Measurements from ENCODE around the gene GNB1L.

The GNB1L gene

GRCh38 chr22:19848298-19849224, 6.1 kb downstream of the GNB1L start:
- Mint-ChIP-seq H3K4me3 (no peak overlapping the region), H3K27ac (peak overlapping the region; percentile 43), H3K9me3 (no peaks in the 10 kb centered on the region), H3K4me1 (peaks cover 45% of the 10 kb centered on the region), H3K36me3 (peaks cover 8% of the 10 kb centered on the region)
- DNase-seq (ENCODE audit: low spot score in 2 of 2): peak in 1 of 2 donors; percentile 45
- ATAC-seq: no peak

- H3K9me3 Mint-ChIP-seq: no peaks in the 10 kb centered on the region
- H3K4me1 Mint-ChIP-seq: peaks cover 33% of the 10 kb centered on the region
- ATAC-seq: no peak
These were observed 7.4 kb downstream of the GNB1L start for GRCh38 chr22:19847345-19847632.

GRCh38 chr22:19846620-19847344, 7.9 kb downstream of the GNB1L start:
- DNase-seq (ENCODE audit: low spot score in 2 of 2) (peak in 1 of 2 donors; percentile 44), ATAC-seq (no peak)
- H3K36me3 Mint-ChIP-seq: peaks cover 1% of the 10 kb centered on the region
- no peaks in the 10 kb centered on the region for H3K9me3 Mint-ChIP-seq
- no peak overlapping the region for H3K27ac Mint-ChIP-seq
- H3K4me1 Mint-ChIP-seq: peaks cover 28% of the 10 kb centered on the region
- no peak overlapping the region for H3K4me3 Mint-ChIP-seq

More at GRCh38 chr22:19847345-19847632, 7.4 kb downstream of the GNB1L start:
- Mint-ChIP-seq H3K4me3 (no peak overlapping the region), H3K27ac (no peak overlapping the region), H3K36me3 (peaks cover 6% of the 10 kb centered on the region)
- DNase-seq (ENCODE audit: low spot score in 2 of 2): no peak

GRCh38 chr22:19845054-19845722, 9.5 kb downstream of the GNB1L start:
- peaks cover 21% of the 10 kb centered on the region for H3K4me1 Mint-ChIP-seq
- DNase-seq (ENCODE audit: low spot score in 2 of 2) (peak in 1 of 2 donors; percentile 44), ATAC-seq (peak; percentile 9)
- no peaks in the 10 kb centered on the region for H3K36me3 Mint-ChIP-seq
- no peak overlapping the region for H3K4me3 Mint-ChIP-seq
- H3K9me3 Mint-ChIP-seq: no peaks in the 10 kb centered on the region
- peak overlapping the region; percentile 81 for H3K27ac Mint-ChIP-seq

GRCh38 chr22:19844377-19845053, 10.2 kb downstream of the GNB1L start:
- no peaks in the 10 kb centered on the region for H3K36me3 Mint-ChIP-seq
- peak in 1 of 2 donors; percentile 49 for DNase-seq (ENCODE audit: low spot score in 2 of 2)
- H3K4me1 Mint-ChIP-seq: peaks cover 17% of the 10 kb centered on the region
- peak; percentile 34 for ATAC-seq
- no peaks in the 10 kb centered on the region for H3K9me3 Mint-ChIP-seq
- peak overlapping the region; percentile 81 for H3K27ac Mint-ChIP-seq
- no peak overlapping the region for H3K4me3 Mint-ChIP-seq

DNA sequence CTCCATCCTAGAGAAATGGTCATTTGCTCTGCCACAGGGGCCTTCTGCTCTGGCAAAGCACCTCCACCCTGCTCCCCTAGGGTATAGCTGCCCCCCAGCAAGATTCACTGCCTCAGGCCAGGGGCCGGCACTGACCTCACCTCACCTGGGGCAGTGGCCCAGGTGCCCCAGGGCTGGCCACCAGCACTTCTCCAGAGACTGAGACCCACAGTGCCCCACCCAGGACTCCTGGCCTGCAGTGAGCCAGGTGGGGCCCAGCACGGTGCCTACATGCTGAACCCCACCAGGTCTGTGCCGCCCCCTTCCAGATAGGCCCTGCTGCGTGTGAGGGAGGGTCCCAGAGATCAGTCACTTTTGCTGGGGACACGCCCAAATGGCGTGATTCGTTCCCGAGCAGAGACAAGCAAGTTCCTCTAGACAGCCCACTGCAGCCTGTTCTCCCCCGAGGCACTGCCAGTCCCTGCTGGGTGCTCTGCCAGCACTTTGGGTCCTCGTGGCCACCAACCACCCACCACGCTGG, 10.8 kb downstream of the GNB1L start:
- ATAC-seq (no peak), DNase-seq (ENCODE audit: low spot score in 2 of 2) (peak in 1 of 2 donors; percentile 47)
- peak overlapping the region; percentile 81 for H3K27ac Mint-ChIP-seq
- no peaks in the 10 kb centered on the region for H3K9me3 Mint-ChIP-seq
- H3K36me3 Mint-ChIP-seq: no peaks in the 10 kb centered on the region
- peaks cover 20% of the 10 kb centered on the region for H3K4me1 Mint-ChIP-seq
- no peak overlapping the region for H3K4me3 Mint-ChIP-seq

DNA sequence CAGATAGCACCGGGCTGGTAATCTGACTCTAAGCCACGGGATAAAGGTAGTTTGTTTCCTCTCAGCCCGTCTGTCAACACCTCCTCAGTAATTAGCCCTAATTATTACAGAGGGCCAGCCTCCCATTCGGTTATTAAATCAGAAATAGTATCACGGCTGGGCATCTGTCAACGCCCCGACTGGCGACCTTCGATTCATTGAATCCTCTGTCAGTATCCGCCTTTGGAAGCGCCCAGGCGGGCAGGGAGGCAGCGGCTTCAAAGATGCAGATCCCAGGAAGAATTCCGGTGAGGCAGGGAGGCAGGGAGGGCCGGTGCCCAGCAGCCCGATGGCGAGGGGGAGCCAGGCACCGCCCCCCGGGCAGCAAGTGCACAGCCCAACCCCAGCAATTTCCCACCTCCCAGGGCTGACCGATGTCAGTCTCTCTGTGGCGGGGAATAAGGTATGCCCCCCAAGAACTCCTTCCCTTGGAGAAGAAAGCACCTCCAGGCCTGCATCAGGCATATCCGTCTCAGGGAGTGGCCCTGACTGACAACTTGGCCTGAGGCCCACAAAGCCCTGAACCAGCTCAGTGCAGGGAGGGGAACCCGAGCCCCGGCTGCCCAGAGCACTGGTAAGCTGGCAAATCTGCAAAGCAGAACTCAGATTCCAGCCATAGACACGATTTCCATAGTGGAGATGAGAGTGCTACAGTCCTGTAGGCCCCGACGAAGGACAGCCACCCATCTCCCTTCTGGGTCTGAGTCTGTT, 11.4 kb downstream of the GNB1L start:
- peak overlapping the region; percentile 81 for H3K27ac Mint-ChIP-seq
- DNase-seq (ENCODE audit: low spot score in 2 of 2) (peak in 1 of 2 donors; percentile 43), ATAC-seq (no peak)
- H3K36me3 Mint-ChIP-seq: no peaks in the 10 kb centered on the region
- no peak overlapping the region for H3K4me3 Mint-ChIP-seq
- H3K9me3 Mint-ChIP-seq: no peaks in the 10 kb centered on the region
- peaks cover 23% of the 10 kb centered on the region for H3K4me1 Mint-ChIP-seq

- Mint-ChIP-seq H3K27ac (peak overlapping the region; percentile 50), H3K9me3 (no peaks in the 10 kb centered on the region), H3K4me3 (no peak overlapping the region), H3K36me3 (no peaks in the 10 kb centered on the region), H3K4me1 (peaks cover 23% of the 10 kb centered on the region)
- ATAC-seq (no peak), DNase-seq (ENCODE audit: low spot score in 2 of 2) (peak in 1 of 2 donors; percentile 43)
These were observed 12.1 kb downstream of the GNB1L start for GRCh38 chr22:19842393-19843106.

DNA sequence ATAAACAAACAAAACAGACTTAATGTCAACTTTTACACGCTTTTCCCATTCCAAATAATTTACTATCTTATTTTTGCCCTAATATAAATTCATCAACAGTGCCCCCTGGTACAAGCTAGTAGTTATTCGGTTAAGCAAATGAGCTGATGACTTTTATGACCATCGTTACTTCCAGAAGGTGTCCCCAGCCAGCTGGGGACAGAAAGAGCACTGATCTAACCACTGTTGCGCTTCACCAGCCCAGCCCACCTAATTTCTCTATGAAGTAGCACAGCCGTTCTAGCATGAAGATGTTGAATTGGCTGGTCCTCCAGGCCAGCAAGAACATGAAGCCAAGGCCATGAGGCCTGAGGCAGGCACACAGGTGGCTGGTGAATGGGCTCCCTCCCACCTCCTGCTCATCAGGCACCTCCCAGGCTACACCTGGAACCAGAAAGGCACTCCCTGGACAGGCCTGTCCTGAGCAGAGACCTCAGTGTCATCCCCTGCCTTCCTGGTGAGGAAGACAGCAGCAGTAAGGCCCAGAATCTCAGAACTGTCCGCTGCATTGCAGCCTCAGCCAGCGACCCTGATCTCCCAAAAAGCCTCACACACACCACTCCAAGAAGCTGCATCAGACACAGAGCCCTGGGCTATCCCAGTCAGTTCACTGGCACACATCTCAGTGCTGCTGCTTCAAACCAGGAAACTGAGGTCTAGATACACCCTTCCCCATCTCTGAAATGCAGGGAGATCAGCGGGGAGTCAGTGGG, 12.9 kb downstream of the GNB1L start:
- H3K4me3 Mint-ChIP-seq: no peak overlapping the region
- peak overlapping the region; percentile 50 for H3K27ac Mint-ChIP-seq
- ATAC-seq: no peak

GRCh38 chr22:19840955-19841640, 13.6 kb downstream of the GNB1L start:
- no peak overlapping the region for H3K27ac Mint-ChIP-seq
- no peak for ATAC-seq

More for the DNA sequence above, 12.9 kb downstream of the GNB1L start:
- Mint-ChIP-seq H3K9me3 (no peaks in the 10 kb centered on the region), H3K36me3 (no peaks in the 10 kb centered on the region), H3K4me1 (peaks cover 23% of the 10 kb centered on the region)
- peak in 1 of 2 donors; percentile 25 for DNase-seq (ENCODE audit: low spot score in 2 of 2)

GRCh38 chr22:19840059-19840458, 14.6 kb downstream of the GNB1L start:
- H3K9me3 Mint-ChIP-seq: no peaks in the 10 kb centered on the region
- ATAC-seq: no peak
- H3K36me3 Mint-ChIP-seq: no peaks in the 10 kb centered on the region
- no peak overlapping the region for H3K27ac Mint-ChIP-seq
- no peak overlapping the region for H3K4me3 Mint-ChIP-seq
- DNase-seq (ENCODE audit: low spot score in 2 of 2): no peak
- peaks cover 18% of the 10 kb centered on the region for H3K4me1 Mint-ChIP-seq

More at GRCh38 chr22:19840955-19841640, 13.6 kb downstream of the GNB1L start:
- H3K4me1 Mint-ChIP-seq: peaks cover 23% of the 10 kb centered on the region
- H3K9me3 Mint-ChIP-seq: no peaks in the 10 kb centered on the region
- no peaks in the 10 kb centered on the region for H3K36me3 Mint-ChIP-seq
- DNase-seq (ENCODE audit: low spot score in 2 of 2): peak in 1 of 2 donors; percentile 17
- H3K4me3 Mint-ChIP-seq: no peak overlapping the region

GRCh38 chr22:19837915-19838314, 16.8 kb downstream of the GNB1L start:
- H3K4me3 Mint-ChIP-seq: no peak overlapping the region
- DNase-seq (ENCODE audit: low spot score in 2 of 2) (peak in 1 of 2 donors; percentile 3), ATAC-seq (no peak)
- no peaks in the 10 kb centered on the region for H3K9me3 Mint-ChIP-seq
- no peak overlapping the region for H3K27ac Mint-ChIP-seq
- no peaks in the 10 kb centered on the region for H3K36me3 Mint-ChIP-seq
- H3K4me1 Mint-ChIP-seq: peaks cover 20% of the 10 kb centered on the region

- H3K36me3 Mint-ChIP-seq: no peaks in the 10 kb centered on the region
- ATAC-seq (no peak), DNase-seq (ENCODE audit: low spot score in 2 of 2) (no peak)
- no peak overlapping the region for H3K27ac Mint-ChIP-seq
- H3K4me3 Mint-ChIP-seq: no peak overlapping the region
- H3K9me3 Mint-ChIP-seq: no peaks in the 10 kb centered on the region
- H3K4me1 Mint-ChIP-seq: peaks cover 20% of the 10 kb centered on the region
These were observed 18.2 kb downstream of the GNB1L start for GRCh38 chr22:19836512-19836911.
